HG03139 (cell line): ENCODE data around the gene SIMC1.
A peak's percentile ranks its signal among the peaks of the same experiment; 100 is the strongest.
"Not testable (repeated sequence)": the region's sequence is repeated elsewhere in the genome, so short reads cannot be mapped to it uniquely, and the experiment has no call there.

Source experiments
- ATAC-seq: cut with Tn5 transposase; IDR thresholded peaks from one replicate; pipeline ENCODE4 v1.9.1; 2021; ENCODE audit not compliant: unreplicated experiment

The SIMC1 gene

GRCh38 chr5:176237971-176238644, at the start of gene SIMC1:
Gene SIMC1, plus strand, starts transcription at chr5:176238424. Its CDS starts 85 bp downstream, at chr5:176238509.
- peak; percentile 46 for ATAC-seq

GRCh38 chr5:176188506-176189193, 49.6 kb upstream of the SIMC1 start:
- no peak for ATAC-seq

GRCh38 chr5:176189857-176190256, 48.4 kb upstream of the SIMC1 start:
- ATAC-seq: no peak

- ATAC-seq: no peak
Observed at GRCh38 chr5:176190886-176191755, 47.1 kb upstream of the SIMC1 start.

- no peak for ATAC-seq
Observed at GRCh38 chr5:176192094-176192721, 46.0 kb upstream of the SIMC1 start.

- ATAC-seq: not testable (repeated sequence)
Observed at GRCh38 chr5:176192722-176193117, 45.5 kb upstream of the SIMC1 start.

GRCh38 chr5:176193636-176194035, 44.6 kb upstream of the SIMC1 start:
- not testable (repeated sequence) for ATAC-seq

GRCh38 chr5:176194238-176195083, 43.8 kb upstream of the SIMC1 start:
- not testable (repeated sequence) for ATAC-seq

GRCh38 chr5:176195084-176195413, 43.2 kb upstream of the SIMC1 start:
- ATAC-seq: not testable (repeated sequence)

- not testable (repeated sequence) for ATAC-seq
Observed at GRCh38 chr5:176195487-176196207, 42.6 kb upstream of the SIMC1 start.

- ATAC-seq: not testable (repeated sequence)
Observed at GRCh38 chr5:176196781-176197180, 41.4 kb upstream of the SIMC1 start.

GRCh38 chr5:176197234-176197858, 40.9 kb upstream of the SIMC1 start:
- not testable (repeated sequence) for ATAC-seq

GRCh38 chr5:176198299-176198698, 39.9 kb upstream of the SIMC1 start:
- not testable (repeated sequence) for ATAC-seq

- ATAC-seq: not testable (repeated sequence)
Observed at GRCh38 chr5:176198991-176199733, 39.1 kb upstream of the SIMC1 start.

- ATAC-seq: not testable (repeated sequence)
Observed at GRCh38 chr5:176199803-176200399, 38.3 kb upstream of the SIMC1 start.

- no peak for ATAC-seq
Observed at GRCh38 chr5:176201811-176202210, 36.4 kb upstream of the SIMC1 start.

GRCh38 chr5:176203086-176203485, 35.1 kb upstream of the SIMC1 start:
- ATAC-seq: no peak

- ATAC-seq: not testable (repeated sequence)
Observed at GRCh38 chr5:176203535-176203934, 34.7 kb upstream of the SIMC1 start.
